ENCODE measurements around the gene POLN.

POLN gene

GRCh38 chr4:2268357-2269205 is 26.7 kb upstream of the POLN start:
- Mint-ChIP-seq H3K4me1 (no peaks in the 10 kb centered on the region), H3K27ac (peak overlapping the region; percentile 41), H3K9me3 (no peaks in the 10 kb centered on the region), H3K36me3 (no peaks in the 10 kb centered on the region), H3K4me3 (no peak overlapping the region), H3K27me3 (no peaks in the 10 kb centered on the region)

- no peaks in the 10 kb centered on the region for H3K9me3 Mint-ChIP-seq
- no peak overlapping the region for H3K4me3 Mint-ChIP-seq
- H3K4me1 Mint-ChIP-seq: no peaks in the 10 kb centered on the region
- H3K27me3 Mint-ChIP-seq: no peaks in the 10 kb centered on the region
- H3K36me3 Mint-ChIP-seq: no peaks in the 10 kb centered on the region
- no peak overlapping the region for H3K27ac Mint-ChIP-seq
These were observed 25.9 kb upstream of the POLN start for GRCh38 chr4:2267841-2268240.

- Mint-ChIP-seq H3K27me3 (no peaks in the 10 kb centered on the region), H3K4me1 (no peaks in the 10 kb centered on the region), H3K27ac (no peak overlapping the region), H3K9me3 (no peaks in the 10 kb centered on the region), H3K4me3 (no peak overlapping the region), H3K36me3 (no peaks in the 10 kb centered on the region)
These were observed 25.4 kb upstream of the POLN start for GRCh38 chr4:2267320-2267811.

GRCh38 chr4:2266821-2267220 is 24.9 kb upstream of the POLN start:
- Mint-ChIP-seq H3K27ac (no peak overlapping the region), H3K4me3 (no peak overlapping the region), H3K4me1 (no peaks in the 10 kb centered on the region), H3K9me3 (no peaks in the 10 kb centered on the region), H3K36me3 (no peaks in the 10 kb centered on the region), H3K27me3 (no peaks in the 10 kb centered on the region)

- Mint-ChIP-seq H3K36me3 (no peaks in the 10 kb centered on the region), H3K27ac (no peak overlapping the region)
These were observed 24.3 kb upstream of the POLN start for GRCh38 chr4:2266181-2266580.

GRCh38 chr4:2265113-2266110 is 23.5 kb upstream of the POLN start:
- H3K4me3 Mint-ChIP-seq: no peak overlapping the region
- no peaks in the 10 kb centered on the region for H3K9me3 Mint-ChIP-seq
- no peaks in the 10 kb centered on the region for H3K27me3 Mint-ChIP-seq
- H3K27ac Mint-ChIP-seq: no peak overlapping the region
- peaks cover under 1% of the 10 kb centered on the region for H3K4me1 Mint-ChIP-seq
- no peaks in the 10 kb centered on the region for H3K36me3 Mint-ChIP-seq

More at GRCh38 chr4:2266181-2266580, 24.3 kb upstream of the POLN start:
- Mint-ChIP-seq H3K4me1 (no peaks in the 10 kb centered on the region), H3K4me3 (no peak overlapping the region), H3K9me3 (no peaks in the 10 kb centered on the region), H3K27me3 (no peaks in the 10 kb centered on the region)

- no peak overlapping the region for H3K4me3 Mint-ChIP-seq
- H3K27ac Mint-ChIP-seq: no peak overlapping the region
- H3K27me3 Mint-ChIP-seq: no peaks in the 10 kb centered on the region
- no peaks in the 10 kb centered on the region for H3K9me3 Mint-ChIP-seq
- H3K4me1 Mint-ChIP-seq: peaks cover 4% of the 10 kb centered on the region
- H3K36me3 Mint-ChIP-seq: no peaks in the 10 kb centered on the region
These were observed 22.6 kb upstream of the POLN start for GRCh38 chr4:2264481-2265041.

- Mint-ChIP-seq H3K9me3 (no peaks in the 10 kb centered on the region), H3K27ac (no peak overlapping the region), H3K36me3 (no peaks in the 10 kb centered on the region), H3K4me3 (no peak overlapping the region), H3K4me1 (peaks cover 4% of the 10 kb centered on the region), H3K27me3 (no peaks in the 10 kb centered on the region)
These were observed 22.0 kb upstream of the POLN start for GRCh38 chr4:2263926-2264321.

GRCh38 chr4:2262944-2263250 is 21.0 kb upstream of the POLN start:
- Mint-ChIP-seq H3K36me3 (no peaks in the 10 kb centered on the region), H3K4me1 (peaks cover 4% of the 10 kb centered on the region), H3K27ac (peak overlapping the region; percentile 27), H3K27me3 (no peaks in the 10 kb centered on the region), H3K4me3 (peak overlapping the region; percentile 61), H3K9me3 (no peaks in the 10 kb centered on the region)

GRCh38 chr4:2262145-2262943 is 20.4 kb upstream of the POLN start:
- H3K27me3 Mint-ChIP-seq: no peaks in the 10 kb centered on the region
- no peaks in the 10 kb centered on the region for H3K36me3 Mint-ChIP-seq
- peak overlapping the region; percentile 72 for H3K4me3 Mint-ChIP-seq
- H3K27ac Mint-ChIP-seq: peak overlapping the region; percentile 51
- no peaks in the 10 kb centered on the region for H3K9me3 Mint-ChIP-seq
- peaks cover 4% of the 10 kb centered on the region for H3K4me1 Mint-ChIP-seq

- Mint-ChIP-seq H3K27ac (peak within 1 kb of the TSS; percentile 51), H3K36me3 (no peaks in the 10 kb centered on the region), H3K9me3 (no peaks in the 10 kb centered on the region), H3K4me1 (peaks cover 4% of the 10 kb centered on the region), H3K4me3 (peak within 1 kb of the TSS; percentile 72), H3K27me3 (no peaks in the 10 kb centered on the region)
These were observed 19.9 kb upstream of the POLN start, which contains the start of gene MXD4 for GRCh38 chr4:2261853-2262144. TSS of gene MXD4 (minus strand) at chr4:2262109. CDS start at chr4:2261980, 129 bp downstream.

GRCh38 chr4:2261110-2261852 is 19.4 kb upstream of the POLN start:
- Mint-ChIP-seq H3K4me3 (peak overlapping the region; percentile 59), H3K36me3 (no peaks in the 10 kb centered on the region), H3K27ac (no peak overlapping the region)

GRCh38 chr4:2260344-2261109 is 18.6 kb upstream of the POLN start:
- no peaks in the 10 kb centered on the region for H3K36me3 Mint-ChIP-seq
- peak overlapping the region; percentile 59 for H3K4me3 Mint-ChIP-seq
- peaks cover 4% of the 10 kb centered on the region for H3K4me1 Mint-ChIP-seq
- no peaks in the 10 kb centered on the region for H3K9me3 Mint-ChIP-seq
- no peak overlapping the region for H3K27ac Mint-ChIP-seq
- H3K27me3 Mint-ChIP-seq: no peaks in the 10 kb centered on the region

More at GRCh38 chr4:2261110-2261852, 19.4 kb upstream of the POLN start:
- H3K9me3 Mint-ChIP-seq: no peaks in the 10 kb centered on the region
- no peaks in the 10 kb centered on the region for H3K27me3 Mint-ChIP-seq
- H3K4me1 Mint-ChIP-seq: peaks cover 4% of the 10 kb centered on the region
